Testis (tissue), 3 donors: ENCODE results near the gene TTLL5. TPM values are rescaled to one million over a fixed set of nuclear protein-coding genes. Genes with fewer than 3 reads are reported as not detected.

Experiments used
- DNase-seq: peaks from one replicate; pipeline ENCODE4 v3.0.0-alpha.2; 2019
- H3K27ac ChIP-seq, 2 donors: fragments of 200-600 bp; sonication (generic); one replicate each; pipeline ENCODE4 v1.5.1; 2019
- H3K27me3 ChIP-seq: fragments of 200-600 bp; sonication (generic); one replicate; pipeline ENCODE4 v1.5.1; 2019
- H3K36me3 ChIP-seq: fragments of 200-600 bp; sonication (generic); one replicate; pipeline ENCODE4 v1.5.1; 2017; ENCODE audit warnings: low read depth; ENCODE audit errors: missing control alignments
- H3K4me1 ChIP-seq: fragments of 200-600 bp; sonication (generic); one replicate; pipeline ENCODE4 v1.5.1; 2019
- H3K4me3 ChIP-seq, 2 donors: fragments of 200-600 bp; sonication (generic); one replicate each; pipeline ENCODE4 v1.5.1; 2017 to 2019
- H3K9me3 ChIP-seq: fragments of 200-600 bp; sonication (generic); one replicate; pipeline ENCODE4 v1.5.1; 2017
- CTCF ChIP-seq, 3 experiments: fragments of 450-650 bp in 2 of 3; fragments of 200-600 bp in 1 of 3; sonication (generic) in 1 of 3; IDR thresholded peaks; one replicate each; pipeline ENCODE4 v1.5.1; 2016 to 2019; ENCODE audit warnings: antibody characterized with exemption in 3 of 3, mild to moderate bottlenecking in 2 of 3, moderate library complexity in 1 of 3
- POLR2A ChIP-seq: fragments of 450-650 bp; IDR thresholded peaks from one replicate; pipeline ENCODE4 v1.6.1; 2017; ENCODE audit warnings: antibody characterized with exemption, mild to moderate bottlenecking, moderate library complexity
- WGBS, 2 donors: methylation state at CpG; one replicate each; pipeline ENCODE4 v1.1.5; 2018; 5-methylcytosine and 5-hydroxymethylcytosine counted together
- intact Hi-C: fragments of 100-400 bp; cut with DNase I; formaldehyde crosslinking; loops from one replicate; pipeline ENCODE4 v1.15.1; 2023; ENCODE audit warnings: low total_unique reads
- polyA plus RNA-seq: library from polyadenylated mRNA; stranded (reverse); fragments of 350-450 nt; fragmentation: Illumina TruSeq; extraction: RNeasy Lipid Tissue Mini Kit (QIAGEN cat#74804); gene quantifications from one replicate; pipeline ENCODE4 v1.2.3, GENCODE V29; 2014; ENCODE audit warnings: low read depth, low replicate concordance; ENCODE audit not compliant: insufficient read depth
- total RNA-seq, 2 donors: library from RNA; depleted of rRNA; stranded (reverse); fragments of >200 nt; gene quantifications; one replicate each; pipeline ENCODE4 v1.2.3, GENCODE V29; 2016

The TTLL5 gene
- total and polyA plus RNA-seq, 3 donors from 2014 or later: 112 to 318 (median 155) TPM

GRCh38 chr14:75803765-75804164 is 142.7 kb downstream of the TTLL5 start:
- WGBS, 2 donors: 49 to 54% methylated on average over 5 of the region's 5 CpGs
- no peaks in the 10 kb centered on the region for H3K9me3 ChIP-seq

GRCh38 chr14:75804570-75805275 is 143.7 kb downstream of the TTLL5 start:
- no peaks in the 10 kb centered on the region for H3K36me3 ChIP-seq
- no peak overlapping the region for H3K4me3 ChIP-seq
- H3K4me1 ChIP-seq: peaks cover 3% of the 10 kb centered on the region
- TF ChIP-seq POLR2A: no peak
- no peak for TF ChIP-seq CTCF (IDR thresholded peaks at IDR 0.05)
- intact Hi-C loops: no loop called here
- WGBS, 2 donors: 57 to 77% methylated on average over 2 of the region's 2 CpGs
- no peaks in the 10 kb centered on the region for H3K9me3 ChIP-seq
- no peak for DNase-seq
- peak overlapping the region; percentile 34 to 57 for H3K27ac ChIP-seq
- H3K27me3 ChIP-seq: no peaks in the 10 kb centered on the region

More at GRCh38 chr14:75803765-75804164, 142.7 kb downstream of the TTLL5 start:
- intact Hi-C loops: no loop called here
- H3K36me3 ChIP-seq: no peaks in the 10 kb centered on the region
- H3K4me3 ChIP-seq: no peak overlapping the region
- peak overlapping the region; percentile 34 to 57 for H3K27ac ChIP-seq
- TF ChIP-seq CTCF (IDR thresholded peaks at IDR 0.05): no peak
- TF ChIP-seq POLR2A: no peak
- H3K4me1 ChIP-seq: peaks cover 3% of the 10 kb centered on the region
- DNase-seq: peak; percentile 40
- no peaks in the 10 kb centered on the region for H3K27me3 ChIP-seq

DNA sequence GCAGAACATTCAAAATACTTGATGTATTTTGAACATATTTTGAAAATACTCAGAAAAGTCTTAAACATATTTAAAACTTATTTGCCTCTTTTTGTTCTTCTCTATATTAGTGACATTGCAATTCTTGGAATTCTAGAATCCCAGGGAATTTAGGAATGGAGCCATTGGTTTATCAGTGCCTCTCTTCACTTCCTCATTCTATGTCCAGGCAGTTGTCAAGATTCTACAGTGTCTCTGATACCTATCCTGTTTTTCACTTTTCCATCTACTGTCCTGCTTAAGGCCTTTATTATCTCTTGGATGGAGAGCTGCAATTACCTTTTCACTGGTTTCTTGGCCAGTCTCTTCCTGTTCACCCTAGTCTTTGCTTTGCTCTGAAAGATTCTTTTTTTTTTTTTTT is 144.6 kb downstream of the TTLL5 start:
- intact Hi-C loops: no loop called here
- no peaks in the 10 kb centered on the region for H3K9me3 ChIP-seq
- no peaks in the 10 kb centered on the region for H3K27me3 ChIP-seq

GRCh38 chr14:75806352-75806832 is 145.3 kb downstream of the TTLL5 start:
- no peak for TF ChIP-seq POLR2A
- no peak for TF ChIP-seq CTCF (IDR thresholded peaks at IDR 0.05)
- Histone ChIP-seq H3K4me3 (no peak overlapping the region), H3K27me3 (no peaks in the 10 kb centered on the region), H3K4me1 (peaks cover 6% of the 10 kb centered on the region), H3K9me3 (no peaks in the 10 kb centered on the region), H3K27ac (no peak overlapping the region), H3K36me3 (no peaks in the 10 kb centered on the region)
- WGBS, 2 donors: 77 to 84% methylated on average over 2 of the region's 2 CpGs
- no peak for DNase-seq
- intact Hi-C loops: no loop called here

More for the DNA sequence above, 144.6 kb downstream of the TTLL5 start:
- no peak overlapping the region for H3K27ac ChIP-seq
- DNase-seq: no peak
- H3K36me3 ChIP-seq: no peaks in the 10 kb centered on the region
- peaks cover 3% of the 10 kb centered on the region for H3K4me1 ChIP-seq
- no peak for TF ChIP-seq POLR2A
- no peak for TF ChIP-seq CTCF (IDR thresholded peaks at IDR 0.05)
- no peak overlapping the region for H3K4me3 ChIP-seq
